Kidney (tissue), 14 donors: ENCODE results near the gene BARHL1. TPM values are rescaled to one million over a fixed set of nuclear protein-coding genes. Genes with fewer than 3 reads are reported as not detected.

ENCODE experiments used
- DNase-seq, 5 donors: peaks; one replicate each; pipeline ENCODE4 v3.0.0-alpha.2; 2013 to 2020
- FAIRE-seq: peaks from 2 replicates; lab custom pipeline; 2012; peaks lifted over from hg19 to GRCh38; lab: Jason Lieb, UNC
- H3K27ac ChIP-seq, 2 donors: one replicate each; pipeline ENCODE4 v1.7.0; 2013; ENCODE audit warnings: low read depth in 2 of 2, low read length in 2 of 2, inconsistent platforms in 1 of 2
- H3K27me3 ChIP-seq: one replicate; pipeline ENCODE4 v1.7.1; 2013; ENCODE audit warnings: low read length, inconsistent platforms; ENCODE audit not compliant: control insufficient read depth, insufficient read depth
- H3K36me3 ChIP-seq, 3 donors: one replicate each; pipeline versions ENCODE4 v1.7.0 to v1.7.1; 2013; ENCODE audit warnings: low read length in 3 of 3, control low read depth in 1 of 3, inconsistent platforms in 1 of 3; ENCODE audit not compliant: insufficient read depth in 3 of 3, control insufficient read depth in 2 of 3
- H3K4me1 ChIP-seq, 3 donors: one replicate each; pipeline versions ENCODE4 v1.7.0 to v1.7.1; 2013; ENCODE audit warnings: low read length in 3 of 3, inconsistent platforms in 1 of 3, low read depth in 1 of 3; ENCODE audit not compliant: control insufficient read depth in 2 of 3, insufficient read depth in 2 of 3
- H3K4me3 ChIP-seq, 3 donors: one replicate each; pipeline versions ENCODE4 v1.7.0 to v1.8.1; 2013; ENCODE audit warnings: low read length in 3 of 3, control low read depth in 1 of 3, inconsistent platforms in 1 of 3
- H3K9ac ChIP-seq, 3 donors: one replicate each; pipeline versions ENCODE4 v1.7.0 to v1.7.1; 2013; ENCODE audit warnings: low read length in 3 of 3, control low read depth in 1 of 3, inconsistent platforms in 1 of 3
- H3K9me3 ChIP-seq, 3 donors: one replicate each; pipeline versions ENCODE4 v1.7.0 to v1.7.1; 2013; ENCODE audit warnings: low read length in 3 of 3, control low read depth in 1 of 3, inconsistent platforms in 1 of 3; ENCODE audit not compliant: control insufficient read depth in 2 of 3, insufficient read depth in 1 of 3
- intact Hi-C: fragments of 100-400 bp; cut with DNase I; formaldehyde crosslinking; loops from one replicate; pipeline ENCODE4 v1.11.1; 2022
- polyA plus RNA-seq: library from polyadenylated mRNA; stranded (reverse); fragments of 350-450 nt; fragmentation: Illumina TruSeq; extraction: RNeasy Lipid Tissue Mini Kit (QIAGEN cat#74804); gene quantifications from one replicate; pipeline ENCODE4 v1.2.3, GENCODE V29; 2014; ENCODE audit warnings: low read depth, low replicate concordance; ENCODE audit not compliant: insufficient read depth
- total RNA-seq: library from RNA; stranded (reverse); fragmentation: NEBNext Ultra II Directional; extraction: Animal tissue kit (Norgen Biotek cat#: 25700); gene quantifications from one replicate; pipeline ENCODE4 v1.2.1, GENCODE V29; 2021
- TF ChIP-seq, protein P1 (sequence below): IDR thresholded peaks from 3 replicates; pipeline ENCODE4 v1.5.1; 2012; ENCODE audit warnings: mild to moderate bottlenecking, moderate library complexity, borderline replicate concordance; ENCODE audit not compliant: insufficient read depth; ENCODE audit errors: extremely low read depth
- donor health status: control.
- donor health status: control.
- donor health status: control.
- donor health status: control.
- donor health status: control.
- donor health status: DM: yes; HTN: yes; CAD: no.
- donor health status: Normal renal cell carcinoma (clear cell type).

The BARHL1 gene
- total and polyA plus RNA-seq, 2 donors from 2014 or later = not detected

DNA sequence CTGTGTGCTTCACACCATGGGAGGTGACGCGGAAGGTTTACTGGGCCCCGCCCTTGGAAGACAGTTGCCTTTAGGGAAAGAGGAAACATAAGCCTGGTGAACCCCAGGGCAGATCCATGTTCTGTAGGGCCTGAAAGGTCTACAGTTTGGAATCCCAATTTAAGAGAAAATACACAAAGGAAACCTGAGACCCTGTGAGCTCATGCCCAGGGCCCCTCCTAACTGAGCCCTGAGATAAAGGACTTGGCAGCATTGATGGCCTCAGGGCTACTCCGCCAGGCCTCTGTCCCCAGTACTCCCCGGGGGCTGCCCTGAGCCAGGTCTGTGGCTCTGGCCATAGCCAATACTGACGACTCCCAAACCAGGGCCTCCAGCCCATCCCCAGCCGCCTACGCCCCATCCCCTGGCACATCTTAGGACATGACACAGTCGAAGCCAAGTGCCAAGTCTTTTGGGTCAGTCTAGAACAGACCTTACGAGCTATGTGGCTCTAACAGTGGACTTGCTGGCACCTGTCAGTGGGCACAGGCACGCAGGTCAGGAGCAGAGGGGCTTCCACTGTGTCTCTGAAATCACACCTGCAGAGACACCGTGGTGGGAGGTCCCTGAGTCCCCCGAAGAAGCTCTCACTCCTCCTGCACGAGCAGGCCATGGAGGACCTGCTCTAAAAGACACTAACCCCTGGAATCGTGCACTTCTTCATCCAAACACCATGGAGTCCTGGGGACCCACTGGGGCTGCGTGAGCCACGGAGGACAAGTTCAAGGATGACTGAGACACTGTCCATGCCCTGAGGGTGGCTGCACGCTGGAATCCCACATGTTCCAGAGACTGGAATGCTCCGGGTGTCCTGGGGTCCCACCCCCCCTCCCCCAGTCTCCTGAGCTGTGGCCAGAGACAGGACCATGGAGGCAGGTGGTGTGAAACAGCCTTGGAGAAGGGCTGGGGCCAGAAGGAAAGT lies 40.3 kb upstream of the BARHL1 start:
- H3K4me1 ChIP-seq = peaks cover 0 to 2% (median 0%) of the 10 kb centered on the region in 3 donors
- no peak overlapping the region for H3K27ac ChIP-seq
- H3K9ac ChIP-seq = no peak overlapping the region
- peak in 1 of 5 donors; percentile 31 for DNase-seq
- FAIRE-seq = no peak
- TF ChIP-seq, protein P1, sequence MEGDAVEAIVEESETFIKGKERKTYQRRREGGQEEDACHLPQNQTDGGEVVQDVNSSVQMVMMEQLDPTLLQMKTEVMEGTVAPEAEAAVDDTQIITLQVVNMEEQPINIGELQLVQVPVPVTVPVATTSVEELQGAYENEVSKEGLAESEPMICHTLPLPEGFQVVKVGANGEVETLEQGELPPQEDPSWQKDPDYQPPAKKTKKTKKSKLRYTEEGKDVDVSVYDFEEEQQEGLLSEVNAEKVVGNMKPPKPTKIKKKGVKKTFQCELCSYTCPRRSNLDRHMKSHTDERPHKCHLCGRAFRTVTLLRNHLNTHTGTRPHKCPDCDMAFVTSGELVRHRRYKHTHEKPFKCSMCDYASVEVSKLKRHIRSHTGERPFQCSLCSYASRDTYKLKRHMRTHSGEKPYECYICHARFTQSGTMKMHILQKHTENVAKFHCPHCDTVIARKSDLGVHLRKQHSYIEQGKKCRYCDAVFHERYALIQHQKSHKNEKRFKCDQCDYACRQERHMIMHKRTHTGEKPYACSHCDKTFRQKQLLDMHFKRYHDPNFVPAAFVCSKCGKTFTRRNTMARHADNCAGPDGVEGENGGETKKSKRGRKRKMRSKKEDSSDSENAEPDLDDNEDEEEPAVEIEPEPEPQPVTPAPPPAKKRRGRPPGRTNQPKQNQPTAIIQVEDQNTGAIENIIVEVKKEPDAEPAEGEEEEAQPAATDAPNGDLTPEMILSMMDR = no peak
- no peaks in the 10 kb centered on the region for H3K27me3 ChIP-seq
- no peaks in the 10 kb centered on the region for H3K9me3 ChIP-seq
- H3K36me3 ChIP-seq = no peaks in the 10 kb centered on the region
- intact Hi-C loops = no loop called here
- no peak overlapping the region for H3K4me3 ChIP-seq

DNA sequence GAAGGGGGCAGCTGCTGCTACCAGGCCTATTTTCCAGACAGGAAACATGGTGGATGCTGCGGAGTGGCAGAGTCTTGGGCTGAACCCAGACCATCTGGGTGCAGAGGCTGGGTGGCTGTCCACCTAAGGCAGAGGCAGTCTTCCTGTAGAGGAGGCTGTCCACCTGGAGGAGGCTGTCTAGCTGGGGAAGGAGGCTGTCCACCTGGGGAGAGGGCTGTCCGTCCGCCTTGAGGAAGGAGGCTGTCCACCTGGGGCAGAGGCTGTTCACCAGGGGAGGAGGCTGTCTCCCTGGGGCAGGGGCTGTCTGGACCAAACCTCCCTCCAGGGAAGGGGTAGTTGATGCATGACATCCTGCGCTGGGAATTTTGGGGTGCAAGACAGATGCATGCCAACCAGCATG lies 39.2 kb upstream of the BARHL1 start:
- FAIRE-seq = no peak
- no peaks in the 10 kb centered on the region for H3K27me3 ChIP-seq

DNA sequence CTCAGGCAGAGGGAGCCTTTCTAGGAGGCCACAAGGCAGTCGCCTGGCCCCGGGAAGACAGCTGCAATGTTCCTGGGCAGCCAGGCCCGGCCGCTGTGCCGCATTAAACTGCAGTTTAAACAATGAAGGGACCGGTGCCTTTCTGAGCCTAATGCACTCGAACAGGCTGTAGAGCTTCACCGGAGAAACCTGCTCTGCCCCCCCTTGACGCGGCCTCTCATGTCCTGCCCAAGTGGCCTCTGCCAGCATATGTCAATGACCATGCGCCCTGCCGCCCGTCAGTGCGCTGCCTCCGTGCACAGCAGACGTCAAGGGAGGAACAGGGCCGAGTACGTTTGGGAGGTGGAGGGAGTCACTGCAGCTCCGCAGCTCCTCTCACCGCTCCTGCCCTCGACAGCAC lies 38.4 kb upstream of the BARHL1 start:
- peaks cover 0 to 2% (median 0%) of the 10 kb centered on the region in 3 donors for H3K4me1 ChIP-seq
- no peaks in the 10 kb centered on the region for H3K36me3 ChIP-seq
- DNase-seq = peak in 2 of 5 donors; percentile 60 to 63
- TF ChIP-seq, protein P1 = no peak
- H3K9ac ChIP-seq = no peak overlapping the region
- no peak for FAIRE-seq
- no peaks in the 10 kb centered on the region for H3K9me3 ChIP-seq
- no peak overlapping the region for H3K4me3 ChIP-seq
- intact Hi-C loops = no loop called here
- H3K27me3 ChIP-seq = no peaks in the 10 kb centered on the region
- H3K27ac ChIP-seq = no peak overlapping the region

More for the DNA sequence above, 39.2 kb upstream of the BARHL1 start:
- Histone ChIP-seq H3K9me3 (no peaks in the 10 kb centered on the region), H3K36me3 (no peaks in the 10 kb centered on the region), H3K4me1 (peaks cover 0 to 2% (median 0%) of the 10 kb centered on the region in 3 donors), H3K4me3 (no peak overlapping the region), H3K27ac (no peak overlapping the region), H3K9ac (no peak overlapping the region)
- DNase-seq = no peak
- intact Hi-C loops = no loop called here
- TF ChIP-seq, protein P1 = no peak
